Measurements from ENCODE around the gene SAXO1.
"Not testable (repeated sequence)": the region's sequence is repeated elsewhere in the genome, so short reads cannot be mapped to it uniquely, and the experiment has no call there.

SAXO1 gene

GRCh38 chr9:18973348-18973747 lies 59.7 kb downstream of the SAXO1 start:
- no peak overlapping the region for H3K4me3 ChIP-seq
- H3K27ac ChIP-seq, result no peak overlapping the region

DNA sequence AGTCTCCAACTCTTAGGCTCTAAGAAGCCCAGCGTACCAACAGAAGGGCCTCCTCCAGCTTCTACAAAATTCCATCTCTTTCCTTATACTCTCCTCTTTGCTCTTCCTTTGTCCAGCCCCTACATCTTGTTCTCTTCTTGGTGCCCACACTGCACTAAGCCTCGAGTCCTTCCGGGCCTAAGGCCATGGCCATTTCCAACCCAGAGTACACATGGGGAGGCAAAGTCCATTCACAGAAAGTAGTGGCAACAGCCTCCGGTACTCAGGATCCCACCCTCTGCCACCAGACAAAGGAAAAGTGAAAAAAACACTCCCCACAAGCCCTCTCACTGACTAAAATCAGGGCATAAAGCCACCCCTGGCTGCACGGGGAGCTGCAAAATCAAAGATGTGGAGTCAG lies 60.3 kb downstream of the SAXO1 start:
- Histone ChIP-seq H3K27ac (no peak overlapping the region), H3K4me3 (no peak overlapping the region)

DNA sequence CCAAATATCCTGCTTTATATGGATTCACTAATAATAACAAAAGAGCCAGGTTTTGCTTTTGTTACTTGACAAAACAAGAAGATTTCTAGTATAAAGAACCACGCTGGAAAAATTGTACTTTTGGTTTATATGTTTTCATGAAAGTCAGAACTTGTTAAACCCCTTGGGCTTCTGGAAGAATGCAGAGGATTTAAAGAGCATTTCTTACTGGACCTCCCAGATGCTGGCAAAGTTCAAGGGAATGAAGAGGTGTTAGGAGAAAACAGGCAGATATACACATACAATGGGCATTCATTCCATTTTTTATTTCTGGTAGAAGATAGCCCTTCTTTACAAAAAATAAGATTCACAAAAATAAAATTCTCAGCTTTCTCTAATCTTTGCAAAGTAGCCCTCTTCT lies 61.1 kb downstream of the SAXO1 start:
- Histone ChIP-seq H3K4me3 (no peak overlapping the region), H3K27ac (no peak overlapping the region)

GRCh38 chr9:18971404-18971803 lies 61.6 kb downstream of the SAXO1 start:
- Histone ChIP-seq H3K27ac (no peak overlapping the region), H3K4me3 (no peak overlapping the region)

DNA sequence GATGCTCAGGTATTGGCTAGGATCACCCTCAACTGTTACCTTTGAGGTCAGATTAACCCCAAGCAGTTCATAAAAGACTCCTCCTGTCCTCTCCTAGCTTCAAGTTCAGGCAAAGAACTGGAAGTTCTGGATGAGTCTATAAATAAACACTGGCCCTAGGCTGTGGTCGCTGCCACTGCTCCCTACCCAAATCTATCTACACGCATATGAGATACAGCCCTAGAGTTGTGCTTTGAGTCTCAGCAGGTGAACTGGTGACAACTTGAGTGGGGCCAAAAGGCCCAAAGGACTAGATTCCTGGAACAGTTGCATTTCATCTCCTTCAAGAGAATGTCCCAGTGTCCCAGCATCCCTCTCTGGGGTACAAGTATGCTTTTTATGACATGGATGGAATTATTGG lies 62.6 kb downstream of the SAXO1 start:
- Histone ChIP-seq H3K4me3 (no peak overlapping the region), H3K27ac (no peak overlapping the region)

- no peak overlapping the region for H3K4me3 ChIP-seq
- H3K27ac ChIP-seq, result no peak overlapping the region
Measured at GRCh38 chr9:18969128-18969527, 63.9 kb downstream of the SAXO1 start.

DNA sequence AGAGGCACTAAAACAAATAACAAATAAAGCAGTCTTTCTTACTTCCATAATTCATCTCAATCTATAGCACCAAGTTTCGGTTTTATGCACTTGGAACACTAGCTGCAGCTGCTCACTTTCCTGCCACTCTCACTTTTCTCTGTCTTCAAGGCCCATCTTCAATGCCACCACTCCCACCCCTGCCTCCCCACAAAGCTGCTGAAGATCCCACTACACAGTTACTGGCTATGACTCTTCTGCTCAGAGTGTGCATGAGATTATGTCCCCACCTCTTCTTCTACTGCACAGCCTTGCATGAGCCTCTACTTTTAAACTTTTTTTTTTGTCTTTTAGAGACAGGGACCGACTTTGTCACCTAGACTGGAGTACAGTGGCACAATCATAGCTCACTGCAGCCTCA lies 77.4 kb downstream of the SAXO1 start:
- H3K4me3 ChIP-seq, result no peak overlapping the region
- no peak overlapping the region for H3K27ac ChIP-seq

DNA sequence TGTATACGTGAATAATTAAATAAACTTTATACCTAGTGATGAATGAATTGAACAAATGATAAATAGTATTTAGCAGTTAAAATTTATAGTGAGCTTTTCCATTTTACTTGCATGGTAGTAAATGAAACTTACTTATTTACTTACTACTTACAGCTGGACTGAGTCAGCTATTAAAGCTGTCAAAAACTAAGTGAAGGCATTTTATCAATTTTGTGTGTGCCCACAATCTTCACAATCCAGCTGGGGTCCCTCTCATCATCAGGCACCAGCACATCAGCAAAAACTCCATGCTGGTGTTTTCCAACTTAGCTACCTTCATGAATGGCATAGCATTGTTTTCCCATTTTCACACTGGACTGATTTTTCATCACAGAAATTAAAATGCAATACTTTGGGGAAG lies 81.1 kb downstream of the SAXO1 start:
- Histone ChIP-seq H3K27ac (no peak overlapping the region), H3K4me3 (no peak overlapping the region)

DNA sequence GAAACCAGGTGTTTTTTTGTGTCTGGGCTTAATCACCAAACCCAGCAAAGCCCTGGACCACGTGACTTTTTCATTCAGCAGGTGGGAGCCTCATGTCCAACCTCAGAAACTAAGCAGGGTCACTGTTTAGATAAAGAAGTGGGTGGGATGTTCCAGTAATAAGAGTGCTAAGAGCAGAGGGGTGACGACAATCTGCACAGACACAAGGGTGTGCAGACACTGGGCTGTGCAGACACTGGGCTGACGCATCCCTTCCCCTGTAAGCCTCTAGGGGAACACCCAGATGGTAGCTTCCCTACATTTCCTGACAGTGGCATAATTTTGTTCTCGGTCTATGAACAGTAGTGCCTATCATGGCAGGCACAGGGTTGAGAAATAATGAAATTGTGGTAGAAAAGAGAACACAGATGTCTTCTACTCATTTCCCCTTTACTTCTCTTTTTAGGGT lies 85.1 kb downstream of the SAXO1 start:
- no peak overlapping the region for H3K4me3 ChIP-seq
- no peak overlapping the region for H3K27ac ChIP-seq

GRCh38 chr9:18942801-18943200 lies 90.2 kb downstream of the SAXO1 start:
- Histone ChIP-seq H3K27ac (peak overlapping the region in 1 of 21 experiments; percentile 14), H3K4me3 (no peak overlapping the region)

DNA sequence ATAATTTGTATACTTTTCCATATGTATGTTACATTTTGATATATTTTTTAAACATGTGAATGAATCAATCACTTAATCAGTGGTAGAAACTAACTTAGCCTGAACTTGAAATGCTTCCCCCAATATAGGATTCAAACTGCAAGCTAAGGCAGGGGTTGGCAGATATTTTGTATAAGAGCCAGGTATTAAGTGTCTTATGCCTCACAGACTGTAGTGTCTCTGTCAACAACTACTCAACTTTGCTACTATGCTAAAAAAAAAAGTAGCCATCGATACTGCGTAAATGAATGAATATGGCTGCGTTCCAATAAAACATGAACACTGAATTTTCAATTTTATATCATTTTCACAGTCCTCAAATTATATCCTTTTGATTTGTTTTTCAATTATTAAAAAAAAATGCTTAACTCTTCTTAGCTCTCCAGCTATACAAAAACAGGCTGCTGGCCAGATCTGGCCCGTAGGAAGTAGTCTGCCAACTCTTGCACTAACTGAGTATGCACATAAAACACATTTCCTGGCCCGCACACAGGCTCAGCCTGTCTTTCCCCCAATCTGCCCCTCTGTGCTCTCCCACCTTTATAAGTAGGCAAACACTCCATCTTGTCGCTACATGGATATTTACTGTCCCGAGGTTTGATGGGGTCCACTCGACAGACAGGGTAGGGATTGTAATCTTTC lies 91.8 kb downstream of the SAXO1 start:
- H3K4me3 ChIP-seq, result no peak overlapping the region
- no peak overlapping the region for H3K27ac ChIP-seq

GRCh38 chr9:18939943-18940342 lies 93.1 kb downstream of the SAXO1 start:
- Histone ChIP-seq H3K4me3 (no peak overlapping the region), H3K27ac (no peak overlapping the region)

- H3K27ac ChIP-seq, result no peak overlapping the region
- no peak overlapping the region for H3K4me3 ChIP-seq
Measured at GRCh38 chr9:18936094-18936871, 96.7 kb downstream of the SAXO1 start.

DNA sequence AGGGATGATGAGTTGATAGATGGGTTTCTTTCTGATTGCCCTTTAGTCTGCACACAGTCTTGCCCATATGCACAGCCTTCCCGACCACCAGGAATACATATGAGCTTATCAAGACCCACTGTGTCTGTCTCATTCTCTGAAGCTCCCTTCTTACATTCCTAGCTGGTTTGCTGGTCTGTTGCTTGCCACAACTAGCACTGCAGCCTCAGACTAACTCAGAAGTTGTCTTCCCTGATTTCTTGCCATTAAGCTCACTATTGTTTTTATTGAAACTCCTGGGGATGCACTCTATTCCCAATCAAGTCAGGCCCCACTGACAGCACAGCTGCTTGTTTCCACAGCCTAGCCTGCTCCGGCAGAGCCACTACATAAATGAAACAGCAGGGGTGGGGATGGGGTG lies 97.5 kb downstream of the SAXO1 start:
- Histone ChIP-seq H3K27ac (no peak overlapping the region), H3K4me3 (no peak overlapping the region)

DNA sequence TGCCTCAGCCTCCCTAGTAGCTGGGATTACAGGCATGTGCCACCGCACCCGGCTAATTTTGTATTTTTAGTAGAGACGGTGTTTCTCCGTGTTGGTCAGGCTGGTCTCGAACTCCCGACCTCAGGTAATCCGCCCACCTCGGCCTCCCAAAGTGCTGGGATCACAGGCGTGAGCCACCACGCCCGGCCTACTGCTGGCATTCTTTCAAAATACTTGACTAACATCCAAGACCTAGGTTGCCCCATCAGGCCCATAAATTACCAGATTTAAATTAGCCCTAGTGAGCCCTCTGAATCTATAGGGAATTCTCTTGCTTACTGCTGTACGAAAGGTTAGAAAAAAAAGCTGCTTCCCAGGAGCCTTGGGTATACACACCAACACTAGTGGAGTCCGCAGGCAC lies 102.4 kb downstream of the SAXO1 start:
- H3K4me3 ChIP-seq, result not testable (repeated sequence)

DNA sequence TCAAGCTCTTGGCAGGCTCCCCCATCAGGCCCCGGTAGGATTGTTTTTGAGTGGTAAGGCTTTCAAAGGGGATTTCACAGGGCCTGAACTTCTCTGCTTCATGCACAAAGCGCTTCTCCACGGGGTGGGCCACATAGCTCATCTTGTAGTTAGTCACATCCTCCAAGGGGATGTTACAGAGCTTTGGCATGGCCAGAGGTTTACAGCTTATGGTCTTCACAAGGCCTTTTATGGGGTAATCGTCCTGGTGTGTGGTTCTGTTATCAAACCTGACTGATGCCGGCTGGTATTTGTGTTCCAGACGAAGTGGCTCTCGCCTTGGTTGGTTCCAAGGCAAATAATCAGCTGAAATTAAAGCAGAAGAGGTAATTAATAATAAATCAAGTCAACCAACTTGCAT lies 104.3 kb downstream of the SAXO1 start:
- Histone ChIP-seq H3K4me3 (no peak overlapping the region), H3K27ac (no peak overlapping the region)

More for the DNA sequence above, 102.4 kb downstream of the SAXO1 start:
- H3K27ac ChIP-seq, result not testable (repeated sequence)

DNA sequence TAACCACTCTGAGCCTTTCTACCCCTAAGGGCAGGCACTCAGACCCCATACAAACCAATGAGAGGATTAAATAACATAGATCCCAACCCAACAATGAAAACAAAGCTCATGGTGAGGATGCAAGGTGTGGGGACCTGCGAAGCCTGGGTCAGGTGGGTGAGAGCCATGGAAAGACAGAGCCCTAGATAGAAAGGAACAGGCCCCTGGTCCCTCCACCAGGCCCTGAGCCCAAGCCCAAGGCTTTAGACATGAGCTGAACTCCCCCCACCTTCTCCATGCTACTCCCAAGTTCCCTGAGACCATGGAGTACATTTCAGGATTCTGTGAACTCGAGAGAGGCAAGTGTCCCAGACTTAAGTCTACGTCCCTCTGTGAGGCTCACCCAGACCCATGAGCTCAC lies 106.5 kb downstream of the SAXO1 start:
- H3K4me3 ChIP-seq, result no peak overlapping the region

GRCh38 chr9:18925880-18926279 lies 107.1 kb downstream of the SAXO1 start:
- H3K27ac ChIP-seq, result no peak overlapping the region
- no peak overlapping the region for H3K4me3 ChIP-seq

More for the DNA sequence above, 106.5 kb downstream of the SAXO1 start:
- no peak overlapping the region for H3K27ac ChIP-seq

DNA sequence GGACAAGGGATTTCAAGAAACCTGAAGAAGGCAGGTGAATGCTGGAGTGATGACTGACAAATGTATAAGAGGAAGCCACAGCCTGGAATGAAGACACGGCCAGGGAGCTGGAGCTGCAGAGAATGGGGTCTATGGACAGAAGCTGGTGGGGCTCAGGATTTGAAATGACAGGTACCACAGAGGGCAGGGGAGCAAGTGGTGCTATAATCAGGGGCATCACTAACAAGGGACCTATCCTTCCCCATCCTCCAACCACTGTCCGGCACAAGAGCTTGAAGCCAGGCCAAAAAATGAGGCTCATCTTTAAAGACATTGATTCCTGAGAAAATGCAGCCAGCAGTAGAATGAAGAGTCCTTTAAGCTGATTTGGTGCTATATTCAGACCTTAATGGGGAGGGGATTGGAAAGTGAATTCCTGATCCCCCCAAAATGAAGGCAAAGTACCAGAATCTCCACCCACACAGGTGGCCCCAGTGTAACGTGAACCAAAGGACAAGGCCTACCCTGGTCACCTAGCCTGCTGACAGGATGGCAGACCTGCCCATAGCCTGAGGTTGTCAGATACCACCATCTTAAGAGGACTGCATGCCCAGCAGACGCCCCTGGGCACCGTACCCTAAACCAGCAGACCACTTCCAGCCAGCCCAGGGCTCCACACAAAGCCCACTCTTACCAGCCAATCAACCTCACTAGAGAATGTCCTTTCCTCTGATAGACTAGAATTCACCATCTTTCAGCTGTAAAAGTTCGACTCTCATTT lies 109.2 kb downstream of the SAXO1 start:
- Histone ChIP-seq H3K4me3 (no peak overlapping the region), H3K27ac (no peak overlapping the region)

- Histone ChIP-seq H3K27ac (no peak overlapping the region), H3K4me3 (no peak overlapping the region)
Measured at GRCh38 chr9:18923167-18923566, 109.8 kb downstream of the SAXO1 start.

Measured in skin epidermis (tissue), 12 donors.